Memory B cell (primary cell): ENCODE results near the gene TMEM196.
A peak's percentile ranks its signal among the peaks of the same experiment; 100 is the strongest.

Experiments
- ATAC-seq: fragments of 150-1000 bp; cut with Tn5 transposase; 2 replicates; pipeline ENCODE4 v1.10.0; 2021; ENCODE audit warnings: low read depth, mild to moderate bottlenecking, moderate library complexity
- DNase-seq, 2 donors: peaks; one replicate each; pipeline ENCODE4 v3.0.0; 2022; ENCODE audit warnings: low spot score in 2 of 2
- H3K27ac Mint-ChIP-seq: one replicate; pipeline ENCODE4 v1.8.0; 2022; ENCODE audit warnings: mild to moderate bottlenecking, moderate library complexity, mixed read lengths
- H3K27me3 Mint-ChIP-seq: one replicate; pipeline ENCODE4 v1.8.0; 2022; ENCODE audit warnings: mixed read lengths
- H3K36me3 Mint-ChIP-seq: one replicate; pipeline ENCODE4 v1.8.0; 2022; ENCODE audit warnings: mild to moderate bottlenecking, mixed read lengths
- H3K4me1 Mint-ChIP-seq: one replicate; pipeline ENCODE4 v1.8.0; 2022; ENCODE audit warnings: mixed read lengths
- H3K4me3 Mint-ChIP-seq: one replicate; pipeline ENCODE4 v1.8.0; 2022; ENCODE audit warnings: mild to moderate bottlenecking, moderate library complexity, mixed read lengths
- H3K9me3 Mint-ChIP-seq: one replicate; pipeline ENCODE4 v1.8.0; 2022; ENCODE audit warnings: mixed read lengths

Gene TMEM196

DNA sequence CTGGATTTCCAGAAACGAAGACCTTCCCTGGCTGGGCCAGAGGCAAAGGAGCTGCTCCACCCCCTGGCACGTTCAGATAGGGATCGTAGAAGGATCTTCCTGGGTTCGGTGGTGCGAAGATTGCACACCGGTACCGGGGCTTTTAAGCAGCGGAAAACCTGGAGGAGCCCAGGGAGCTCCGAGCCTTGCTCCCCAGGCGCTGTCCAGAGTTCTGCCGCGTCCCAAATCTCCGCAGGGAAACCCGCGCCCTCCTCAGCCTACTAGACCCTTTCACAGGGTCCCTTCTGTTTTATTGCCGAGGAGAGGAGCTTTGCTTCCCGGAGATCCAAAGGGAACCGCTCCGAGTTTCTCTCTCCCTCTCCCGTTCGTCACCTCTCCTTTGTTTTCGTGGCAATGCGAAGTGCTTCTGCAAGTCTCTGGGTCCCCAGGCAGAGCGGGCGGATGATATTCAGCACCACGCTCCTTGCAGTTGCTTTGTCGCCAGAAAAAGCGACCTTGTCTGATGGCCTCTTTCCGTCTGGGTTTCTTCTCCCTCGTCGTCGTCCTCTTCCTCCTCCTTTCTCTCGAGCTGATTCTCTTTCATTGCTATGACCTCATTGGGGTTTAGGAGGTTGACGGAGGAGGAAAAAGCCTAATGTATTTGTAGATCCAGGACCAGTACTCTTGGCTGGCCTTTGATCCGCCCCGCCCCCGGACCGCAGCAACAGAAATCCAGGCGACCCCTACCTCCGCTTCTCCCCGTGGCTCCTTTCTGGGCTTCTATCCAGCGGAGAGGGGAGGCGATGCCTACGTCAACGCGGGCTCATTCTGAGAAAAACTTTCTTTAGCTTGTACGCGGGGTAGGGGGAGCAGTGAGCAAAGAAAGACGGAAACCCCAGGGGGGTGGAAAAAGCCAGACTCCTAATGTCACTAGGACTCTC is at the start of gene TMEM196:
Gene TMEM196, minus strand, starts transcription at position 777 of the 920 bp plus-strand sequence. CDS start 921 bp downstream, outside the sequence.
- H3K36me3 Mint-ChIP-seq: no peaks in the 10 kb centered on the region
- no peak for DNase-seq
- no peaks in the 10 kb centered on the region for H3K9me3 Mint-ChIP-seq
- H3K27ac Mint-ChIP-seq: no peak within 1 kb of the TSS
- peaks cover 21% of the 10 kb centered on the region for H3K27me3 Mint-ChIP-seq
- H3K4me3 Mint-ChIP-seq: peak within 1 kb of the TSS; percentile 47
- peaks cover 13% of the 10 kb centered on the region for H3K4me1 Mint-ChIP-seq
- ATAC-seq: peak; percentile 31

GRCh38 chr7:19816128-19816527 is 42.7 kb upstream of the TMEM196 start:
- H3K4me1 Mint-ChIP-seq: no peaks in the 10 kb centered on the region
- no peak overlapping the region for H3K4me3 Mint-ChIP-seq
- no peaks in the 10 kb centered on the region for H3K36me3 Mint-ChIP-seq
- no peak overlapping the region for H3K27ac Mint-ChIP-seq
- H3K9me3 Mint-ChIP-seq: no peaks in the 10 kb centered on the region
- DNase-seq: no peak
- no peak for ATAC-seq
- no peaks in the 10 kb centered on the region for H3K27me3 Mint-ChIP-seq

DNA sequence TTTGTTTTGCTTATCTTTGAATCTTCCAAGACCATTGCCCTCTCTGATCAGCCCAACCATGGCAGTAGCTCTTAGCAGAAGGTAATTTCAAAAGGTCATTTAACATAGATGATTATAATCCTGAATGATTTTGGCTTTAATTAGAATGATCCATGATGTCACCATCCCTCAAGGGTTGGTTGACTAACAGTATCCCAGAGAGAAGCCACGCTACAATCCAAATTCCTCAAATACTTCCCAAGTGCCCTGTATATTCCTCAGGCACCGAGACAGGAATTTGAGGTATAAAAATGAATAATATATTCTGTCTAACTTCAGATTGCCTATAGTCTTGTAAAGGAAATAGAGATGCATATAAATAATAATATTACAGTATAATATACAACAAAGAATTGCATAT is 42.1 kb upstream of the TMEM196 start:
- Mint-ChIP-seq H3K4me3 (no peak overlapping the region), H3K27me3 (no peaks in the 10 kb centered on the region)
- no peak for ATAC-seq

GRCh38 chr7:19814776-19815175 is 41.4 kb upstream of the TMEM196 start:
- H3K27me3 Mint-ChIP-seq: no peaks in the 10 kb centered on the region

More for the DNA sequence above, 42.1 kb upstream of the TMEM196 start:
- H3K27ac Mint-ChIP-seq: no peak overlapping the region
- no peaks in the 10 kb centered on the region for H3K4me1 Mint-ChIP-seq
- H3K36me3 Mint-ChIP-seq: no peaks in the 10 kb centered on the region
- no peak for DNase-seq
- no peaks in the 10 kb centered on the region for H3K9me3 Mint-ChIP-seq

GRCh38 chr7:19811386-19811785 is 38.0 kb upstream of the TMEM196 start:
- Mint-ChIP-seq H3K4me3 (no peak overlapping the region), H3K9me3 (no peaks in the 10 kb centered on the region), H3K36me3 (no peaks in the 10 kb centered on the region), H3K27ac (no peak overlapping the region), H3K4me1 (no peaks in the 10 kb centered on the region), H3K27me3 (no peaks in the 10 kb centered on the region)
- ATAC-seq (no peak), DNase-seq (no peak)

More at GRCh38 chr7:19814776-19815175, 41.4 kb upstream of the TMEM196 start:
- DNase-seq: no peak
- no peaks in the 10 kb centered on the region for H3K4me1 Mint-ChIP-seq
- no peak overlapping the region for H3K27ac Mint-ChIP-seq
- H3K36me3 Mint-ChIP-seq: no peaks in the 10 kb centered on the region
- ATAC-seq: no peak
- no peaks in the 10 kb centered on the region for H3K9me3 Mint-ChIP-seq
- no peak overlapping the region for H3K4me3 Mint-ChIP-seq

DNA sequence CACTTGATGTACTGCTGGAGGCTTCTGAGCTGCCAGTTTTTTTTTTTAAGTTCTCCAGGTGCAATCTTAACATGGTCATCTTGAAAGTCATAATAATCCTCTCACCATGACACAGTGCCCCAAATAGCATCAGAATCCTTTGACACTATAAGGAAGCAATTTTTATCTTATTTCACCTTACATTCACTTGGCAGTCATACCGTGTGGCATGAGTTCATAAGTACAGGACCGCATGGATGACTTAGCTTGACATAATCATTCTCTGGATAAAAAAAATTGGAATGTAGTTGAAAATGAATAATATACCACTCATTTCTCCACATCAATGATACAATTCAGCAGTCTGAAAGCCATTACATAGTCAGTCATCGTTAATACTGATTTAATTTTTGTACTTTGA is 25.6 kb upstream of the TMEM196 start:
- H3K27ac Mint-ChIP-seq: no peak overlapping the region
- no peak for DNase-seq
- no peak overlapping the region for H3K4me3 Mint-ChIP-seq
- no peaks in the 10 kb centered on the region for H3K9me3 Mint-ChIP-seq
- H3K27me3 Mint-ChIP-seq: no peaks in the 10 kb centered on the region
- no peak for ATAC-seq
- H3K36me3 Mint-ChIP-seq: no peaks in the 10 kb centered on the region
- no peaks in the 10 kb centered on the region for H3K4me1 Mint-ChIP-seq

GRCh38 chr7:19783541-19783940 is 10.1 kb upstream of the TMEM196 start:
- no peak overlapping the region for H3K4me3 Mint-ChIP-seq
- DNase-seq (no peak), ATAC-seq (no peak)
- H3K27ac Mint-ChIP-seq: no peak overlapping the region
- peaks cover 3% of the 10 kb centered on the region for H3K9me3 Mint-ChIP-seq
- H3K36me3 Mint-ChIP-seq: peaks cover 2% of the 10 kb centered on the region
- H3K27me3 Mint-ChIP-seq: peaks cover 2% of the 10 kb centered on the region
- no peaks in the 10 kb centered on the region for H3K4me1 Mint-ChIP-seq

GRCh38 chr7:19776981-19777380 is 3.6 kb upstream of the TMEM196 start:
- DNase-seq (no peak), ATAC-seq (no peak)
- no peaks in the 10 kb centered on the region for H3K9me3 Mint-ChIP-seq
- peaks cover 18% of the 10 kb centered on the region for H3K27me3 Mint-ChIP-seq
- H3K27ac Mint-ChIP-seq: no peak overlapping the region
- H3K4me1 Mint-ChIP-seq: peaks cover 13% of the 10 kb centered on the region
- no peak overlapping the region for H3K4me3 Mint-ChIP-seq
- no peaks in the 10 kb centered on the region for H3K36me3 Mint-ChIP-seq

DNA sequence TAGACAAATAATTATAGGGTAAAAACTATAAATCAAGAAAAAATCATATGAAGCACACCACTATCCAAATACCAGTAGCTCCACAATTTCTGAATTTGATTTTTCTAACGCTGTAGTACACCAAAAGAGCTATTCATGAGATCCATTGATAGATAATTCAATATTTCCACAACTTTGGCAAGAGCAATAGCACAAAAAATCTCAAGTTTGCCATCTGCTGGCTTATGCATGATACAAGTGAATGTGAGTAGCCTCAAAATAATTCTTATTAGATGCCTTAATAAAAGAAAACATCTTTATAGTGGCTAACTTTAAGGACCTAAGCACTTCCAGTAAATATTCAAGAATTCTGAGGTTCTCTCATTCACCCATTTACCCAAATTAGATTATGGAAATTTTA is 2.2 kb upstream of the TMEM196 start:
- Mint-ChIP-seq H3K4me3 (no peak overlapping the region), H3K27me3 (peaks cover 20% of the 10 kb centered on the region), H3K4me1 (peaks cover 13% of the 10 kb centered on the region), H3K36me3 (no peaks in the 10 kb centered on the region), H3K9me3 (no peaks in the 10 kb centered on the region), H3K27ac (no peak overlapping the region)
- ATAC-seq (no peak), DNase-seq (no peak)

- DNase-seq: no peak
- H3K27ac Mint-ChIP-seq: no peak overlapping the region
- no peak for ATAC-seq
- H3K27me3 Mint-ChIP-seq: peaks cover 21% of the 10 kb centered on the region
- H3K4me3 Mint-ChIP-seq: no peak overlapping the region
- no peaks in the 10 kb centered on the region for H3K36me3 Mint-ChIP-seq
- H3K4me1 Mint-ChIP-seq: peaks cover 13% of the 10 kb centered on the region
- H3K9me3 Mint-ChIP-seq: no peaks in the 10 kb centered on the region
Measured at GRCh38 chr7:19772306-19772705, 1.1 kb downstream of the TMEM196 start.

- DNase-seq (no peak), ATAC-seq (no peak)
- H3K27ac Mint-ChIP-seq: no peak overlapping the region
- no peaks in the 10 kb centered on the region for H3K4me1 Mint-ChIP-seq
- peaks cover 4% of the 10 kb centered on the region for H3K27me3 Mint-ChIP-seq
- no peak overlapping the region for H3K4me3 Mint-ChIP-seq
- H3K36me3 Mint-ChIP-seq: no peaks in the 10 kb centered on the region
- no peaks in the 10 kb centered on the region for H3K9me3 Mint-ChIP-seq
Measured at GRCh38 chr7:19762631-19763030, 10.8 kb downstream of the TMEM196 start.

DNA sequence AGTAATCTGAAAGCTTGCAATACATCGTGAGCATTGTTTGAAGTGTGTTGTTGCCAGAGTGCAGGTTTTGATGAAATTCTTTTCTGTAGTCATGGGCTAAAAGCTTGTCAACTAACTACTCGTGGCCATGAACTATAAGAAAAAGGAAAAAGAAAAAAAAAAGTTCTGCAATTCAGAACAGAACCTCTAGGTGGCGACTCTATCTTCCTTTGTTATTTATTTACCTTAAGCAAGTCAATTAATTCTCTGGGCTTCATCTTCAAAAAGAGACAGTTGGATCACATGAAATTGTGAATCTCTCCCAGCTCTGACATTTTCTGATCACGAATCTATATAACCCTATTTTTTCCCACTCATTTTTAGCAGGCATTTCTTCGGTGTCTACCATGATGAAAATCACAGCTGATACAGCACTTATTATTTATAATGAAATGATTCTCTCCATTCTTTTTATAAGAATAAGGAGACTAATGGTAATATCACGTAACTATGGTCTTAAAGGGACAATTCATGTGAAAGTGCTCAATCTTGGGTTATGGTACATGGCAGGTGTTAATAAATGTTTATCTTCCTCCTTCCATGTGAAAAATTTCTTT is 18.8 kb downstream of the TMEM196 start:
- Mint-ChIP-seq H3K27me3 (no peaks in the 10 kb centered on the region), H3K36me3 (no peaks in the 10 kb centered on the region), H3K27ac (no peak overlapping the region), H3K4me3 (no peak overlapping the region), H3K4me1 (no peaks in the 10 kb centered on the region), H3K9me3 (no peaks in the 10 kb centered on the region)
- ATAC-seq (no peak), DNase-seq (peak in 1 of 2 donors; percentile 34)

GRCh38 chr7:19752020-19752419 is 21.4 kb downstream of the TMEM196 start:
- no peaks in the 10 kb centered on the region for H3K36me3 Mint-ChIP-seq
- no peak overlapping the region for H3K4me3 Mint-ChIP-seq
- H3K27ac Mint-ChIP-seq: no peak overlapping the region
- H3K4me1 Mint-ChIP-seq: no peaks in the 10 kb centered on the region
- H3K27me3 Mint-ChIP-seq: peaks cover 2% of the 10 kb centered on the region
- H3K9me3 Mint-ChIP-seq: no peaks in the 10 kb centered on the region
- ATAC-seq: no peak
- DNase-seq: no peak

DNA sequence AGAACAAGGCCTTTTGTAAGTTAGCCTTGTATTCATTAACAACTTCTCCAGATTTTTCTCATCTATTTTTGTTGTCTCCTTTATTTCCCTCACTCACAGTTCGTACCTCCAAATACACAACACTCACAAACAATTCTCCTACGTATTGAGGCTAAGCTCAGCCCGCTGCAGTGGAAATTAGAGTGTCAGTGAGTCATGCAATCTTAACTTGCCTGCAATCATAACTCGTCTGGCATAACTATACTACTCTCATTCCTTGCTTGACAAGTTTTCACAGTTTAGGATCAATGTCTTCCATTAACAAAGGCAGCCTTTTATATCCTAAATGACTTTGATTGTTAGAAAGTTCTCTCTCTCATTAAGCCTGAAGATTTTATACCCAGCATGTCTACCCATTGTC is 23.8 kb downstream of the TMEM196 start:
- peaks cover 2% of the 10 kb centered on the region for H3K27me3 Mint-ChIP-seq
- no peak overlapping the region for H3K4me3 Mint-ChIP-seq
- no peaks in the 10 kb centered on the region for H3K9me3 Mint-ChIP-seq
- ATAC-seq (no peak), DNase-seq (no peak)
- no peaks in the 10 kb centered on the region for H3K4me1 Mint-ChIP-seq
- H3K36me3 Mint-ChIP-seq: no peaks in the 10 kb centered on the region
- no peak overlapping the region for H3K27ac Mint-ChIP-seq
